Prostate gland (tissue), 2 donors: ENCODE data around the gene CPZ. TPM values are rescaled to one million over a fixed set of nuclear protein-coding genes. Genes with fewer than 3 reads are reported as not detected.

Experiments
- DNase-seq: peaks from one replicate; pipeline ENCODE4 v3.0.0-alpha.2; 2019; ENCODE audit warnings: low spot score
- H3K27ac ChIP-seq, 2 donors: fragments of 200-600 bp; sonication (generic); 2 replicates each; pipeline ENCODE4 v1.5.1; 2017 to 2019
- H3K27me3 ChIP-seq: fragments of 200-600 bp; sonication (generic); replicated peaks from 2 replicates; pipeline ENCODE4 v1.5.1; 2019; ENCODE audit not compliant: insufficient read depth
- H3K36me3 ChIP-seq, 2 donors: fragments of 200-600 bp; sonication (generic); 1 replicate in 1 of 2; 2 replicates in 1 of 2; pipeline versions ENCODE4 v1.5.1 to v1.8.1; 2017 to 2019
- H3K4me1 ChIP-seq: fragments of 200-600 bp; sonication (generic); replicated peaks from 2 replicates; pipeline ENCODE4 v1.5.1; 2019
- H3K4me3 ChIP-seq, 2 donors: fragments of 200-600 bp; sonication (generic); 2 replicates each; pipeline ENCODE4 v1.5.1; 2017 to 2019
- H3K9me3 ChIP-seq: fragments of 200-600 bp; sonication (generic); 2 replicates; pipeline ENCODE4 v1.5.1; 2017
- POLR2A ChIP-seq: fragments of 450-650 bp; IDR thresholded peaks from one replicate; pipeline ENCODE4 v1.6.1; 2016; ENCODE audit warnings: antibody characterized with exemption, mild to moderate bottlenecking
- POLR2AphosphoS5 ChIP-seq: sonication (generic); formaldehyde crosslinking; IDR thresholded peaks from one replicate; pipeline ENCODE4 v1.6.1; 2017; ENCODE audit warnings: antibody characterized with exemption
- WGBS: methylation state at CpG from one replicate; pipeline ENCODE4 v1.1.5; 2018; 5-methylcytosine and 5-hydroxymethylcytosine counted together
- intact Hi-C: fragments of 100-400 bp; cut with DNase I; formaldehyde crosslinking; loops from one replicate; pipeline ENCODE4 v1.14.2; 2022
- total RNA-seq, 2 donors: library from RNA; depleted of rRNA; stranded (reverse); fragments of >200 nt; gene quantifications; one replicate each; pipeline ENCODE4 v1.1.0, GENCODE V29; 2016
- TF ChIP-seq, protein P1 (sequence below), 4 experiments: fragments of 200-600 bp in 2 of 4; fragments of 450-650 bp in 2 of 4; sonication (generic) in 2 of 4; IDR thresholded peaks; 1 replicate in 3 of 4; 2 replicates in 1 of 4; pipeline ENCODE4 v1.5.1; 2016 to 2019; ENCODE audit warnings: antibody characterized with exemption in 4 of 4, mild to moderate bottlenecking in 2 of 4, moderate library complexity in 2 of 4

CPZ gene
- total RNA-seq, 2 donors from 2014 or later = 0.73 to 15.1 TPM

DNA sequence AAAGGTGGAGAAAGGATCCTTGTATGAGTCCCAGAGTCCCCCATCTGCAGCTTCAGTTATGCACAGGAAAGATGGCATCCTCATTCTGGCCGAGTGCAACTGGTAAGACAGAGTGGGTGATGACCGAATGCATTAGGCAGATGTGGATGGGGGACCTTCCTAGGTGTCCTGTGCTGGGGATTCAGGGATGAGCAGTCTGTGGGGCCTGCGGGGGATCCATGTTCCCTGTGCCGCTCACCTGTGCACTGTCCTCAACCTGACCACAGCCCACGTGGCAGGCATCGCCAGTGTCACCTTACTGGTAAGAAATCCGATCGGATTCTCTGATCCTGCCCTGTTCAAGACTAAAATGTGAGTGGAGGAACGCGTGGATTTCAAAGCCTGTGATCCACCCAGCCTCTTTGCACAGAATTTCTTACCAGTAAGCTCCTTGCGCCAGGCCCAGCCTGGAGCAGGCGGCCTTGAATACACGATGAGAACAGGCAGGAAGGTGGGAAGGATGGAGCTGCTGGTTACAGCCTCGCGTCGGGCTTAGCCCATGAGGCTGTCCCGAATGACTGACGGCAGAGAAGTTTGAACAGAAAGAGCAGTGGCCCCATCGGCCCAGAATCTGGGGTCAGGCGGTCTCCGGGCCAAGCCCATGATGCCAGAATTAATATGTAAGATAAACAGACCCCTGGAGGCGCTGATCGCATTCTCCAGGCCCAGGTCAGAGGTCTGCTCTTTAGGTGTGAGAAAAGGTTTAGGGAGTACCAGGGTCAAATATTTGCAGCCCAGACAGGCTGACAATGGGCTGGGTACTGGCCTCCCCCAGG is 56.5 kb downstream of the CPZ start:
- WGBS = 75% methylated on average over 23 of the region's 23 CpGs
- Histone ChIP-seq H3K36me3 (no peaks in the 10 kb centered on the region), H3K27me3 (peaks cover 2% of the 10 kb centered on the region), H3K27ac (no peak overlapping the region), H3K4me1 (no peaks in the 10 kb centered on the region), H3K9me3 (no peaks in the 10 kb centered on the region), H3K4me3 (no peak overlapping the region)
- DNase-seq = no peak
- intact Hi-C loops = no loop called here
- TF ChIP-seq POLR2A (no peak), POLR2AphosphoS5 (no peak)
- TF ChIP-seq, protein P1, sequence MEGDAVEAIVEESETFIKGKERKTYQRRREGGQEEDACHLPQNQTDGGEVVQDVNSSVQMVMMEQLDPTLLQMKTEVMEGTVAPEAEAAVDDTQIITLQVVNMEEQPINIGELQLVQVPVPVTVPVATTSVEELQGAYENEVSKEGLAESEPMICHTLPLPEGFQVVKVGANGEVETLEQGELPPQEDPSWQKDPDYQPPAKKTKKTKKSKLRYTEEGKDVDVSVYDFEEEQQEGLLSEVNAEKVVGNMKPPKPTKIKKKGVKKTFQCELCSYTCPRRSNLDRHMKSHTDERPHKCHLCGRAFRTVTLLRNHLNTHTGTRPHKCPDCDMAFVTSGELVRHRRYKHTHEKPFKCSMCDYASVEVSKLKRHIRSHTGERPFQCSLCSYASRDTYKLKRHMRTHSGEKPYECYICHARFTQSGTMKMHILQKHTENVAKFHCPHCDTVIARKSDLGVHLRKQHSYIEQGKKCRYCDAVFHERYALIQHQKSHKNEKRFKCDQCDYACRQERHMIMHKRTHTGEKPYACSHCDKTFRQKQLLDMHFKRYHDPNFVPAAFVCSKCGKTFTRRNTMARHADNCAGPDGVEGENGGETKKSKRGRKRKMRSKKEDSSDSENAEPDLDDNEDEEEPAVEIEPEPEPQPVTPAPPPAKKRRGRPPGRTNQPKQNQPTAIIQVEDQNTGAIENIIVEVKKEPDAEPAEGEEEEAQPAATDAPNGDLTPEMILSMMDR (IDR thresholded peaks at IDR 0.05) = no peak

DNA sequence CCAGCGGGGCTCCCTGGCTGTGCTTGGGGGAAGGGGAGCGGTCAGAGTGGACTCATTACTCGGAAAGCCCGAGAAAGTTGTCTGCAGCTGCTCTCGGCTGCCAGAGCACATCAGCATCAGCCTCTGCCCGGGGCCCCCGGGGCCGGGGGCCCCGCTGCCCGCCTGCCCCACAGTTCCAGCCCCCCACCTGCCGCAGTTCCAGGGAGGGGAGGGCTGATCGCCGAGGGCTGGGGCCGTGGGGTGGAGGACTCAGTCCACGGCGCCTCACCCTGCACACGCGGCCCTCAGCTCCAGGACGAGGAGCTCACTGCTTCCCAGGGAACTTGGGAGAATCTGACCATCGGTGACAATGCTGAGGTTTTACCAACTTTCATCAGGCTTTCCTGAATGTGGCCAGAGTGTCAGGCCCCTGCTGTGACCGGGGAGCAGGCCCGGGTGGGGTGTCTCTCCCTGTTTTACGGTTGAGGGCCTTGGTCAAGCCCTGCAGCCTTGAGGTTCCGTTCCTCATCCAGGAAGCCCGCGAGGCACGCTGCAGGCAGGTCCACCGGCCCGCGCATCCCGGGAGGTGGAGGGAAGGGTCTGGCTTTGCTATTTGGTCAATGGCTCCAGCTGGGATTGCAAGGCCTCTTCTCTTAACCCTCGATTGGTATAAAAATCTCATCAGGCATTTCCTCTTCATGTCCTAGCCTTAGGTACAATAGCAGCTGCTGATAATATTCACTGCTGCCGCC is 57.2 kb downstream of the CPZ start:
- Histone ChIP-seq H3K4me3 (no peak overlapping the region), H3K27me3 (peaks cover 5% of the 10 kb centered on the region), H3K4me1 (no peaks in the 10 kb centered on the region), H3K27ac (no peak overlapping the region), H3K36me3 (no peaks in the 10 kb centered on the region), H3K9me3 (no peaks in the 10 kb centered on the region)
- 45% methylated on average over 26 of the region's 33 CpGs for WGBS
- no peak for DNase-seq
- TF ChIP-seq POLR2A = no peak
- TF ChIP-seq, protein P1 (IDR thresholded peaks at IDR 0.05) = no peak
- no peak for TF ChIP-seq POLR2AphosphoS5
- intact Hi-C loops = no loop called here

DNA sequence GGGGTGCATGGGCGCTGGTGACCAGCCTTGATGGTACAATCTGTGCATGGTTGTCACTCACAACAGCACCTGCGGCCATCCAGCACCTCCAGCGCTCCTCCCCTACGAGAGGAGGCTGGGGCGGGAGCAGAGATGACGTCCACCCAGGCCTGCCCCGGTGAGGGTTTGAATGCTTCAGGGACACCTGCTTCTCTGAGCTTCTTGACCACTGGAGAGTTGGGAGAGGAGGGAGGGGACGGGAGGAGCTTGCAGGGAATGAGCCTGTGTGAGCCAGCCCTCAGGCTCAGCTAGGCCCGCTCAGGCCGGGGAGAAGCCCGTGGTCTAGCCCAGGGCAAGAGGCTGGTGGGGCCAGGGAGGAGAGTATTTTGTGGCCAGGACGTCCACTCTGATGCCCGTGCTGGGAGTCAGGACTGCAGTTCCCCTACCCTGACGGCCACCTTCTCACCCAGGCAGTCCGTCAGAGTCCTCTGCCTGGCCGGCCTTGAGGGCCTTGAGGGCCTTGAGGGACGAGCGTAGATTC is 59.2 kb downstream of the CPZ start:
- no peaks in the 10 kb centered on the region for H3K9me3 ChIP-seq
- no peak overlapping the region for H3K27ac ChIP-seq
- WGBS = 82% methylated on average over 17 of the region's 18 CpGs
- no peak for DNase-seq
- H3K36me3 ChIP-seq = no peaks in the 10 kb centered on the region
- H3K4me1 ChIP-seq = no peaks in the 10 kb centered on the region
- no peak overlapping the region for H3K4me3 ChIP-seq
- TF ChIP-seq, protein P1 (IDR thresholded peaks at IDR 0.05) = no peak
- TF ChIP-seq POLR2AphosphoS5 (no peak), POLR2A (no peak)
- intact Hi-C loops = no loop called here
- peaks cover 5% of the 10 kb centered on the region for H3K27me3 ChIP-seq

DNA sequence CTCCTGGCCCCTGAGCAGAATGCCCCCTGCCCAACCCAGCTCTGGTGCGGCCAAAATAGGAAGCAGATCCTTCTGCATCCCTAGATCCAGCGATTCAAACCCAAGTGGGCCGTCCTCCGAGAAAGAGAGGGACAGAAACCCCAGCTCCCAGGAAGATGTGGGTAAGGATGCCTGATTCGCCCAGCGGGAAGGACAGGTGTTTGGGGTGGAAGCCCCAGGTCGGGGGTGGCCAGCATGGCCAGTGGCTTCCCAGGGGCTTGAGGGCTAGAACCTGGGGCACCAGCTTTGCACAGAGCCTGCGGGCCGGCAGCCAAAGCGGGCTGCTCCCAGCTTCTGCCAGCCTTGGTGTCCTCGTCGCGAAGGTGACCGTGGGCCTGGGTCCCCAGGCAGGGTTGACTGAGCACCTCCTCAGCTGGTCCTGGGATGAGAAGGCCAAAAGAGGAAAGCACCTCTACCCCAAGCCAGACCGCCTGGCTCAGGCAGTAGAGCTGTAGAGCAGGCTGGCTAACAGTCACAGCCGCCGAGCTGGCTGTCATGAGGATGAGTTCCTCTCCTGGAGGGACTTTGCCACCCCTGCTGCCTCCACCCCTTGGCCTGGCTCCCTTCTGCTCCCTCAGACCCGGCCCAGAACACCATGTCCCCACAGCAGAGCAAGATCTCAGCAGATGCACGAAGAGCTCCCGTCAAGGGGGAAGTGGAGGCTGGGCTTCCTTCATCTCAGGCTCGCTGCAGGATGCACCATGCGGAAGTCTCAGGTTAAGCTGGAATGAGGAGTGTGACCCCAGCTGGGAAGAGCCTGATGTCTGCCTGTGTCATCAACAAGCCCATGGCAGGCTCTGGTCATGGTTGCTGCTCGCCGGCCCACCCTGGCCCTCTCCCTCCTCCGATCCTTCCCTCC is 59.9 kb downstream of the CPZ start:
- DNase-seq = no peak
- WGBS = 71% methylated on average over 20 of the region's 25 CpGs
- intact Hi-C loops = no loop called here
- no peak for TF ChIP-seq POLR2A
- TF ChIP-seq, protein P1 (IDR thresholded peaks at IDR 0.05) = no peak
- no peaks in the 10 kb centered on the region for H3K36me3 ChIP-seq
- H3K4me3 ChIP-seq = no peak overlapping the region
- peaks cover 6% of the 10 kb centered on the region for H3K27me3 ChIP-seq
- H3K4me1 ChIP-seq = no peaks in the 10 kb centered on the region
- no peaks in the 10 kb centered on the region for H3K9me3 ChIP-seq
- no peak overlapping the region for H3K27ac ChIP-seq
